Measurements from ENCODE around the gene RBMS3. TPM values are rescaled to one million over a fixed set of nuclear protein-coding genes. Genes with fewer than 3 reads are reported as not detected.

Gene RBMS3
- total RNA-seq, 1 experiment from 2014 or later: 5.9 TPM

DNA sequence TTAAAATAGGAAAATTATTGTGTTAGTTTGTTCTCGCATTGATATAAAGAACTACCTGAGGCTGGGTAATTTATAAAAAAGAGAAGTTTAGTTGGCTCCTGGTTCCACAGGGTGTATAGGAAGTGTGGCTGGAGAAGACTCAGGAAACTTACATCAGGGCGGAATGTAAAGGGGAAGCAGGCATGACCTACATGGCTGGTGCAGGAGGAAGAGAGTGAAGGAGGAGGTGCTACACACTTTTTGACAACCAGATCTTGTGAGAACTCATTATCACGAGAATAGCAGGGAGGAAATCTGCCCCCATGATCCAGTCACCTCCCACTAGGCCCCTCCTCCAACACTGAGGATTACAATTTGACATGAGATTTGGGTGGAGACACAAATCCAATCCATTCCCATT is 490.7 kb downstream of the RBMS3 start:
- H3K36me3 ChIP-seq (ENCODE audit: insufficient read depth, low read length, poor library complexity, severe bottlenecking): no peaks in the 10 kb centered on the region
- no peaks in the 10 kb centered on the region for H3K9me3 ChIP-seq (ENCODE audit: low read depth, low read length, poor library complexity, severe bottlenecking)
- ChIA-PET CTCF (no interaction called here), POLR2A (ENCODE audit: low non-redundant PET) (no interaction called here)
- no peak for DNase-seq (ENCODE audit: low spot score)
- TF ChIP-seq, protein P1, sequence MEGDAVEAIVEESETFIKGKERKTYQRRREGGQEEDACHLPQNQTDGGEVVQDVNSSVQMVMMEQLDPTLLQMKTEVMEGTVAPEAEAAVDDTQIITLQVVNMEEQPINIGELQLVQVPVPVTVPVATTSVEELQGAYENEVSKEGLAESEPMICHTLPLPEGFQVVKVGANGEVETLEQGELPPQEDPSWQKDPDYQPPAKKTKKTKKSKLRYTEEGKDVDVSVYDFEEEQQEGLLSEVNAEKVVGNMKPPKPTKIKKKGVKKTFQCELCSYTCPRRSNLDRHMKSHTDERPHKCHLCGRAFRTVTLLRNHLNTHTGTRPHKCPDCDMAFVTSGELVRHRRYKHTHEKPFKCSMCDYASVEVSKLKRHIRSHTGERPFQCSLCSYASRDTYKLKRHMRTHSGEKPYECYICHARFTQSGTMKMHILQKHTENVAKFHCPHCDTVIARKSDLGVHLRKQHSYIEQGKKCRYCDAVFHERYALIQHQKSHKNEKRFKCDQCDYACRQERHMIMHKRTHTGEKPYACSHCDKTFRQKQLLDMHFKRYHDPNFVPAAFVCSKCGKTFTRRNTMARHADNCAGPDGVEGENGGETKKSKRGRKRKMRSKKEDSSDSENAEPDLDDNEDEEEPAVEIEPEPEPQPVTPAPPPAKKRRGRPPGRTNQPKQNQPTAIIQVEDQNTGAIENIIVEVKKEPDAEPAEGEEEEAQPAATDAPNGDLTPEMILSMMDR (conservative IDR thresholded peaks at IDR 0.05; ENCODE audit: low read depth, low read length): no peak
- no peak for TF ChIP-seq EZH2 (IDR thresholded peaks at IDR 0.05; ENCODE audit: borderline replicate concordance, low read depth, low read length, poor library complexity, severe bottlenecking)
- H3K4me3 ChIP-seq (ENCODE audit: low read depth, low read length, poor library complexity, severe bottlenecking): no peak overlapping the region
- H3K27ac ChIP-seq (ENCODE audit: low read depth, low read length, poor library complexity, severe bottlenecking): no peak overlapping the region
- intact Hi-C loops (cut with micrococcal nuclease; ENCODE audit: unreplicated experiment): no loop called here
- no peaks in the 10 kb centered on the region for H3K27me3 ChIP-seq (replicated peaks; ENCODE audit: insufficient read depth, low read depth, low read length, poor library complexity)
- peaks cover 9% of the 10 kb centered on the region for H3K4me1 ChIP-seq (ENCODE audit: insufficient read depth, low read length, poor library complexity, severe bottlenecking)
- BruUV-seq (replicated peaks): no TSS peak

DNA sequence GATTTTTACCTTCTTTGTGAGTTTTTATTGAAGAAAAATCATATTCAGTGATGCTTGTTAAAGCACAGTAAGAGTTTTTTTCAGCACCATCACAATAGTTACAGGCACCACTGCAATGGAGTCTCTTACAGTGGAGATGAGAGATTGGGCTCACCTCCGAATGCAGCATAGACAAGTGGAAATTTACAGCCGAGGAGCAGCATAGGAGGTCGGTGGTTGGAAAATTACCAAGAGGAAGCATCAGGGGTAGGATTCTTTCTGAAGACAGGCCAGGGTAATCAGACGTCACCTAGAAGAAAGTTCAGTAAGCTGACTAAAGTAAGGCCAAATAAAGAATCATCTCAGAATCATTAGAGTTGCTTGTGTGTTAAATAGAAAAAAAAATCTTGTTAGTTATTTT is 491.6 kb downstream of the RBMS3 start:
- no TSS peak for BruUV-seq (replicated peaks)
- no peak for TF ChIP-seq EZH2 (IDR thresholded peaks at IDR 0.05; ENCODE audit: borderline replicate concordance, low read depth, low read length, poor library complexity, severe bottlenecking)
- TF ChIP-seq, protein P1 (conservative IDR thresholded peaks at IDR 0.05; ENCODE audit: low read depth, low read length): no peak
- Histone ChIP-seq H3K4me1 (ENCODE audit: insufficient read depth, low read length, poor library complexity, severe bottlenecking) (peaks cover 9% of the 10 kb centered on the region), H3K36me3 (ENCODE audit: insufficient read depth, low read length, poor library complexity, severe bottlenecking) (no peaks in the 10 kb centered on the region), H3K9me3 (ENCODE audit: low read depth, low read length, poor library complexity, severe bottlenecking) (no peaks in the 10 kb centered on the region), H3K27ac (ENCODE audit: low read depth, low read length, poor library complexity, severe bottlenecking) (no peak overlapping the region), H3K27me3 (replicated peaks; ENCODE audit: insufficient read depth, low read depth, low read length, poor library complexity) (no peaks in the 10 kb centered on the region), H3K4me3 (ENCODE audit: low read depth, low read length, poor library complexity, severe bottlenecking) (no peak overlapping the region)
- intact Hi-C loops (cut with micrococcal nuclease; ENCODE audit: unreplicated experiment): no loop called here
- CTCF ChIA-PET: no interaction called here
- no peak for DNase-seq (ENCODE audit: low spot score)
- POLR2A ChIA-PET (ENCODE audit: low non-redundant PET): no interaction called here

DNA sequence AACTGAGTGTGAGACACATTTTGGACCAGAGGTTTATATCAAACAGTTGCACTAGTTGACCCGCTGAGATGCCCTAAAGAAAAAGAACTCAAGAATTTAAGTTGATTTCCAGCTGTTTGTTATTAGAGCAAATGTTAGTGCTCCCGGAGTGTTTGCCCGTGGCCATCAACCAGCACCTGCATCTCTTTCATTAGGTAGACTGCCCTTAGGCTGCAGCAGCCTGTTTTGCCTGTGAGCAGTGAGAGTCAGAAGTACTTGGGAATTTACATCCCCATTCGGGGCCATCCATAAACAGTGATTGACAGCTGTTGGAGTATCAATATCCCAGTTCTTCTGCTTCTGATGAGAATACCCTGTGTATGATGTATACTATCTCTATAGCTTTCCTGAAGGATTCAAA is 492.6 kb downstream of the RBMS3 start:
- no peaks in the 10 kb centered on the region for H3K36me3 ChIP-seq (ENCODE audit: insufficient read depth, low read length, poor library complexity, severe bottlenecking)
- no peak for DNase-seq (ENCODE audit: low spot score)
- no peak for TF ChIP-seq EZH2 (IDR thresholded peaks at IDR 0.05; ENCODE audit: borderline replicate concordance, low read depth, low read length, poor library complexity, severe bottlenecking)
- TF ChIP-seq, protein P1 (conservative IDR thresholded peaks at IDR 0.05; ENCODE audit: low read depth, low read length): no peak
- peaks cover 9% of the 10 kb centered on the region for H3K4me1 ChIP-seq (ENCODE audit: insufficient read depth, low read length, poor library complexity, severe bottlenecking)
- no peaks in the 10 kb centered on the region for H3K9me3 ChIP-seq (ENCODE audit: low read depth, low read length, poor library complexity, severe bottlenecking)
- no peaks in the 10 kb centered on the region for H3K27me3 ChIP-seq (replicated peaks; ENCODE audit: insufficient read depth, low read depth, low read length, poor library complexity)
- POLR2A ChIA-PET (ENCODE audit: low non-redundant PET): no interaction called here
- H3K4me3 ChIP-seq (ENCODE audit: low read depth, low read length, poor library complexity, severe bottlenecking): no peak overlapping the region
- CTCF ChIA-PET: no interaction called here
- H3K27ac ChIP-seq (ENCODE audit: low read depth, low read length, poor library complexity, severe bottlenecking): no peak overlapping the region
- no TSS peak for BruUV-seq (replicated peaks)
- intact Hi-C loops (cut with micrococcal nuclease; ENCODE audit: unreplicated experiment): no loop called here

All from A673 (cell line).